ENCODE results near the gene NPW. TPM values are rescaled to one million over a fixed set of nuclear protein-coding genes. Genes with fewer than 3 reads are reported as not detected.
A peak's percentile ranks its signal among the peaks of the same experiment; 100 is the strongest.

NPW gene
- total and polyA plus RNA-seq, 8 donors, result 0.55 to 12.4 (median 2.0) TPM; not detected in 4

- TF ChIP-seq POLR2AphosphoS5 (IDR thresholded peaks at IDR 0.05) (no peak), EP300 (IDR thresholded peaks at IDR 0.05) (no peak), CTCF (IDR thresholded peaks at IDR 0.05) (no peak), POLR2A (IDR thresholded peaks at IDR 0.05) (no peak)
- intact Hi-C loops (cut with DNase I; ENCODE audit: low total_unique reads), result no loop called here
- peak overlapping the region in 1 of 4 donors; percentile 3 for H3K4me3 ChIP-seq
- peaks cover 11 to 21% (median 12%) of the 10 kb centered on the region in 4 donors for H3K36me3 ChIP-seq
- H3K4me1 ChIP-seq, result peaks cover 84 to 98% (median 96%) of the 10 kb centered on the region in 4 donors
- WGBS, 5 donors, result 70 to 85% (median 79%) methylated on average over 17 to 29 of the region's 29 CpGs
- H3K9me3 ChIP-seq, result no peaks in the 10 kb centered on the region
- peak in 1 of 2 donors; percentile 75 for DNase-seq
- H3K27ac ChIP-seq, result peak overlapping the region; percentile 53 to 95 (median 88)
- no peaks in the 10 kb centered on the region for H3K27me3 ChIP-seq
Measured at GRCh38 chr16:2037647-2038381, 18.2 kb downstream of the NPW start.

GRCh38 chr16:2038382-2039231, 19.0 kb downstream of the NPW start:
- no peaks in the 10 kb centered on the region for H3K27me3 ChIP-seq
- H3K36me3 ChIP-seq, result peaks cover 11 to 21% (median 16%) of the 10 kb centered on the region in 4 donors
- TF ChIP-seq EP300 (IDR thresholded peaks at IDR 0.05) (no peak), CTCF (IDR thresholded peaks at IDR 0.05) (no peak), POLR2AphosphoS5 (IDR thresholded peaks at IDR 0.05) (no peak), POLR2A (IDR thresholded peaks at IDR 0.05) (no peak)
- no peaks in the 10 kb centered on the region for H3K9me3 ChIP-seq
- H3K4me1 ChIP-seq, result peaks cover 83 to 98% (median 96%) of the 10 kb centered on the region in 4 donors
- DNase-seq, result peak in 1 of 2 donors; percentile 89
- WGBS, 5 donors, result 54 to 67% (median 61%) methylated on average over 31 to 41 of the region's 41 CpGs
- H3K27ac ChIP-seq, result peak overlapping the region; percentile 83 to 95 (median 88)
- intact Hi-C loops (cut with DNase I; ENCODE audit: low total_unique reads), result no loop called here
- peak overlapping the region in 2 of 4 donors; percentile 4 to 29 for H3K4me3 ChIP-seq

DNA sequence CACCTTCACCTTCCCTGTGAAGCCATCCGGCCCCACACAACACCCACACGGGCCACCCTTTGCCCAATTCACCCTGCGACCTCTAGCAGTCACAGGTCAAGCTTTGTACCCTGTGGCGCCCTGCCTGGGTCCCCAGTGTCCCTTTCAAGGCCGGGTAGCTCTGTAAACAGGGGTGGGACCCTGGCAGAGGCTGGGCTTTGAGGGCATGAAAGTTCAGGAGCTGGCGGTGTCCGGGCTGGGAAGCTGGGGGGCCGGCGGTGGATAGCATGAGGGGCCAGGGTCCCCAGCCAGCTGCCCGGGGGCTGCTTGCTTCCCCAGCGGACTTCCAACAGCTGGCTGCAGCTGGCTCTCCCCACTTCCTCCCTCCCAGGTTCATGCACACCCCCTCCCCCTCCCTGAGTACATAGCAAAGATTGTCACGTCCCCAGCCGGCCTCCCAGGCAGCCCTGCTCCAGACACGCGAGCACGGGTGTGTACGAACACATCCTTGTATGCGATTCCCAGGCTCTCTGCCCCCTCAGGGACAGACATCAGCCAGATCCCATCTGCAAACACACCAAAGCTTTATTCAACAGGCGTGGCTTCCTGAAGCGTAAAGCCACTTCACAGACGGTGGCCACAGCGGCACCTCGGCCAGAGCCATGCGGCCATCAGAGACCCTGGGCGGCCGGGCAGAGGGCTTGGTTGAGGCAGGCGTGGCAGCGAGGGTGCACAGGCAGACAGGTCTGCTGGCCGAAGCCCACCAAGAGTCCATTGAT, 19.9 kb downstream of the NPW start:
- Histone ChIP-seq H3K4me3 (peak overlapping the region in 1 of 4 donors; percentile 29), H3K27me3 (no peaks in the 10 kb centered on the region), H3K36me3 (peaks cover 11 to 21% (median 19%) of the 10 kb centered on the region in 4 donors), H3K27ac (peak overlapping the region; percentile 83 to 95 (median 88)), H3K4me1 (peaks cover 84 to 100% (median 98%) of the 10 kb centered on the region in 4 donors), H3K9me3 (no peaks in the 10 kb centered on the region)
- intact Hi-C loops (cut with DNase I; ENCODE audit: low total_unique reads), result no loop called here
- 14 to 38% (median 29%) methylated on average over 22 to 29 of the region's 29 CpGs for WGBS, 5 donors
- TF ChIP-seq POLR2AphosphoS5 (IDR thresholded peaks at IDR 0.05) (peak; percentile 25 to 72 (median 55)), CTCF (IDR thresholded peaks at IDR 0.05) (no peak), EP300 (IDR thresholded peaks at IDR 0.05) (no peak), POLR2A (IDR thresholded peaks at IDR 0.05) (no peak)
- DNase-seq, result peak; percentile 83 to 96

Data from stomach (tissue), 9 donors.